C4-2B (cell line): Measurements from ENCODE around the gene SOX4.
"Not testable (repeated sequence)": the region's sequence is repeated elsewhere in the genome, so short reads cannot be mapped to it uniquely, and the experiment has no call there.

Experiments
- H3K27ac ChIP-seq: fragments of 450-650 bp; 2 replicates; pipeline ENCODE4 v1.5.1; 2017
- CTCF ChIP-seq: fragments of 450-650 bp; conservative IDR thresholded peaks from 2 replicates; pipeline ENCODE4 v1.5.1; 2017; ENCODE audit warnings: mild to moderate bottlenecking
- ZFX ChIP-seq: fragments of 450-650 bp; IDR thresholded peaks from 2 replicates; pipeline ENCODE4 v1.6.1; 2017

Gene SOX4

DNA sequence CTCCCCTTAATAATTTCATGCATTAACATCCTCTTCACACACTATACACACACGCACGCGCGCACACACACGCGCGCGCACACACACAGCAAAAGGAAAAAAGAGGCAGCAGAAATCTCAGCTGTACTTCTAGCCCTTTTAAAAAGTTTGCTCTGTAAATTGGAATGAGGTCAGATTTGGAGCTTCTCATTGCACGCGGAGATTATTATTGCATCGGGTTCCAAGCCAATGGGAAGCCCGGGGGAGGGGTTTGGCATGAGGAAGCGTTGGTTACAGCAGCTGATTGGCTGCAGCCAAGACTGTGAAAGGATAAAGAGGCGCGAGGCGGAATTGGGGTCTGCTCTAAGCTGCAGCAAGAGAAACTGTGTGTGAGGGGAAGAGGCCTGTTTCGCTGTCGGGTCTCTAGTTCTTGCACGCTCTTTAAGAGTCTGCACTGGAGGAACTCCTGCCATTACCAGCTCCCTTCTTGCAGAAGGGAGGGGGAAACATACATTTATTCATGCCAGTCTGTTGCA lies at the start of gene SOX4:
SOX4 (plus strand) TSS at position 340 of the 515 bp plus-strand sequence. CDS start 784 bp downstream, outside the sequence.
- peak within 1 kb of the TSS; percentile 99 for H3K27ac ChIP-seq
- TF ChIP-seq CTCF (no peak), ZFX (no peak)

GRCh38 chr6:21552286-21552685 lies 41.3 kb upstream of the SOX4 start:
- H3K27ac ChIP-seq: not testable (repeated sequence)

GRCh38 chr6:21554286-21554685 lies 39.3 kb upstream of the SOX4 start:
- TF ChIP-seq ZFX (no peak), CTCF (no peak)
- H3K27ac ChIP-seq: peak overlapping the region; percentile 74

DNA sequence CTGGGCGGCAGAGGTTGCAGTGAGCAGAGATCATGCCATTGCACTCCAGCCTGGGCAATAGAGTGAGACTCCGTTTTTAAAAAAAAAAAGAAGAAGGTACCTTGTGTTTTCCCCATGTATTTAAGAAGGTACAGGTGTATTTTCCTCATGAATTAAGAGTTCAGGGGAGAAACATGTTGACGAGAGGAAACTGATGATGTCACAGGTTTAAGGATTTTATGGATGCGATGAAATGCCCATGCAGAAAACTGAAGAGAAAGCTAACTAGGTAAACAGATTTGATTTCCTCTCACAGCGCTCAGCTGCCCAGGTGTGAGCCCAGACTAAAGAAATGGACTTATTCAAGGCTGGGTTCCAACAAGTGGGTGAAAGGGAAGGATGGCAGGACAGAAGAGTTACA lies 38.4 kb upstream of the SOX4 start:
- TF ChIP-seq CTCF (no peak), ZFX (no peak)
- H3K27ac ChIP-seq: peak overlapping the region; percentile 74

- TF ChIP-seq ZFX (no peak), CTCF (no peak)
- H3K27ac ChIP-seq: peak overlapping the region; percentile 74
These were observed 37.0 kb upstream of the SOX4 start for GRCh38 chr6:21556511-21556910.

GRCh38 chr6:21556968-21557721 lies 36.4 kb upstream of the SOX4 start:
- TF ChIP-seq ZFX: no peak
- no peak for TF ChIP-seq CTCF
- H3K27ac ChIP-seq: peak overlapping the region; percentile 63; the same call in 1 of the 2 replicates

DNA sequence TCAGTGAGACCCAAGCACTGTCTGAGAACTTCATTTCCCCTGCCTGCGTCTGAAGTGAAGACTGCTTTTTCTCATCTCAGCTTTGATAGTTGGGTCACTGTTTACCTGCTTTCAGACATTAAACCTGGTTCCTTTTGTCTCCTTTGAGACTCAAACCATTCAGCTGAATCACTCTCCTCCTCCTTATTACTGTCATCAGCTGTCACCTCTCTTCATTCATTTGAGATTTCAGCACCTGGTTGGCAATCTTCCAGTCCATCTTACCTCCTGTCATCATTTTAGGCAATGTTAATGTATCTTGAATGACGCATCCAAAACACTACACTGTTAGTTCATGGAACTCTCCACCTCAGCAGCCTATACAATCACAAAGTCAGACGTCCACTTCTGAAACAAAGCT lies 34.3 kb upstream of the SOX4 start:
- peak overlapping the region; percentile 63; the same call in 1 of the 2 replicates for H3K27ac ChIP-seq
- no peak for TF ChIP-seq ZFX
- TF ChIP-seq CTCF: no peak

DNA sequence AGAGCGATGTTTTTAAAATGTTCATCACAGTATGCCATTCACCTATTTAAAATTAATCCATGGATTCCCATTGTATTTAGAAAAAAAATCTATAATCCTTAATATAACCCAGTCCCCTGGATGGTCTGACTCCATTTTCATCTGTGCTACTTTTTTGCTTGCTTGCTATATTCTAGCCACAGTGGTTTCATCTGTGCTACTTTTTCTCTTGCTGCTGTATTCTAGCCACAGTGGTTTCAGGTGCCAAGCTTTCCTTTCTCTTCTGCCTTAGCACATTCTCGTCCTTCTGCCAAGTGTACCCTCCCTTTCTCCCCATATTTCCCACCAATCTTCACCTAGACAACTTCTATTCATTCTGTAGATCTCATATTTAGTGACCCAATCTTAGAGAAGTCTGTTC lies 33.3 kb upstream of the SOX4 start:
- TF ChIP-seq CTCF (no peak), ZFX (no peak)

More for the DNA sequence above, 33.3 kb upstream of the SOX4 start:
- no peak overlapping the region for H3K27ac ChIP-seq
